Calu3 (cell line): ENCODE measurements around the gene TSPAN13. TPM values are rescaled to one million over a fixed set of nuclear protein-coding genes. Genes with fewer than 3 reads are reported as not detected.

Source experiments
- BruUV-seq: library from RNA; stranded (reverse); fragments of 400-500 nt; replicated peaks from 2 replicates; lab custom pipeline; 2021; lab: Mats Ljungman, UMichigan
- CTCF ChIA-PET: fragments of 300-600 bp; sonication (Branson Sonifier 250); formaldehyde crosslinking; loops from one replicate; lab custom pipeline; 2022; ENCODE audit warnings: antibody characterized with exemption; lab: Charles Lee
- DNase-seq: peaks from one replicate; pipeline ENCODE4 v3.0.0; 2022
- H3K27ac Mint-ChIP-seq: one replicate; pipeline ENCODE4 v1.8.0; 2022; ENCODE audit warnings: mixed read lengths; ENCODE audit not compliant: unreplicated experiment
- H3K27me3 Mint-ChIP-seq: one replicate; pipeline ENCODE4 v1.8.0; 2022; ENCODE audit warnings: mixed read lengths; ENCODE audit not compliant: unreplicated experiment
- H3K36me3 Mint-ChIP-seq: one replicate; pipeline ENCODE4 v1.8.0; 2022; ENCODE audit warnings: mild to moderate bottlenecking, moderate library complexity, mixed read lengths; ENCODE audit not compliant: insufficient read depth, unreplicated experiment
- H3K4me1 Mint-ChIP-seq: one replicate; pipeline ENCODE4 v1.8.0; 2022; ENCODE audit warnings: mild to moderate bottlenecking, low read depth, mixed read lengths; ENCODE audit not compliant: unreplicated experiment
- H3K4me3 Mint-ChIP-seq: one replicate; pipeline ENCODE4 v1.8.0; 2022; ENCODE audit warnings: mild to moderate bottlenecking, low read depth, moderate library complexity, mixed read lengths; ENCODE audit not compliant: unreplicated experiment
- H3K9me3 Mint-ChIP-seq: one replicate; pipeline ENCODE4 v1.8.0; 2022; ENCODE audit warnings: low read depth, mixed read lengths; ENCODE audit not compliant: unreplicated experiment
- CTCF ChIP-seq: fragments of 200-600 bp; IDR thresholded peaks from one replicate; pipeline ENCODE4 v1.8.0; 2022; ENCODE audit warnings: antibody characterized with exemption; ENCODE audit not compliant: unreplicated experiment
- intact Hi-C: fragments of 100-400 bp; cut with micrococcal nuclease; formaldehyde crosslinking; loops from one replicate; pipeline ENCODE4 v1.10.0; 2022; ENCODE audit not compliant: unreplicated experiment
- total RNA-seq: library from RNA; stranded (reverse); gene quantifications from 2 replicates; pipeline ENCODE4 v1.2.3, GENCODE V29; 2022

Gene TSPAN13
- total RNA-seq, 1 experiment from 2014 or later, result 148 TPM

DNA sequence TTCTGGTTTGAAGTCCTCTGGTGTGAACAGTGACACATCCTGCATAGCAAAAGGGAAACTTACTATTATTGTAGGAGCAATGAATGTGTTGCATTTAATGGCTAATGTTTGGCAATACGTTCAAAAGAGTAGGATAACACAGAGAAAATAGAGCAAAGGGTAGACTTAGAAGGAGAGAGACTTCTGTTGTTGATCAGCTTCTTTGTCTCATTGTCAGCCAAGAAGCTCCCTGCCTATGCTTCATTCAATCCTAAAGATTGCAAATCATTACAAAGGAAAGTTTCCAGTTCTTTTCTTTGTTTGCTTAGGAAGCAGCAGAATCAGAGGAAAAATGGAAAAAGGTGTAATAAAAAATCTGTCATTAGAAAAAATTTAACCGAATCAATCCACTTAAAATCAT lies 7.9 kb upstream of the TSPAN13 start:
- DNase-seq, result no peak
- peaks cover 16% of the 10 kb centered on the region for H3K4me1 Mint-ChIP-seq
- CTCF ChIA-PET, result no interaction called here
- TF ChIP-seq CTCF, result no peak
- intact Hi-C loops, result no loop called here
- BruUV-seq, result no TSS peak
- no peaks in the 10 kb centered on the region for H3K36me3 Mint-ChIP-seq
- no peak overlapping the region for H3K4me3 Mint-ChIP-seq
- no peaks in the 10 kb centered on the region for H3K9me3 Mint-ChIP-seq
- no peak overlapping the region for H3K27ac Mint-ChIP-seq
- H3K27me3 Mint-ChIP-seq, result no peaks in the 10 kb centered on the region

- H3K27me3 Mint-ChIP-seq, result no peaks in the 10 kb centered on the region
- CTCF ChIA-PET, result interaction anchor here (0.7 kb wide), 1 partner anchor 54 kb away, joined by 5 read pairs; no protein-coding TSS in a partner anchor
Measured at GRCh38 chr7:16747102-16747501, 6.5 kb upstream of the TSPAN13 start.

GRCh38 chr7:16753932-16754855 lies 639 bp downstream of the TSPAN13 start:
- no TSS peak for BruUV-seq
- intact Hi-C loops, result loop anchor here (2.0 kb wide), 1 partner anchor 35 kb away; no protein-coding TSS in a partner anchor
- no peaks in the 10 kb centered on the region for H3K9me3 Mint-ChIP-seq
- no peaks in the 10 kb centered on the region for H3K27me3 Mint-ChIP-seq
- H3K36me3 Mint-ChIP-seq, result peaks cover 26% of the 10 kb centered on the region
- H3K4me1 Mint-ChIP-seq, result peaks cover 23% of the 10 kb centered on the region
- peak overlapping the region; percentile 90 for H3K4me3 Mint-ChIP-seq
- no peak for TF ChIP-seq CTCF
- peak overlapping the region; percentile 82 for H3K27ac Mint-ChIP-seq
- CTCF ChIA-PET, result interaction anchor here (0.6 to 1.9 kb wide), 4 partner anchors 32 to 1692 kb away, joined by 3 to 6 read pairs (median 4); no protein-coding TSS in a partner anchor
- DNase-seq, result peak; percentile 71

More at GRCh38 chr7:16747102-16747501, 6.5 kb upstream of the TSPAN13 start:
- H3K27ac Mint-ChIP-seq, result no peak overlapping the region
- intact Hi-C loops, result no loop called here
- no peaks in the 10 kb centered on the region for H3K36me3 Mint-ChIP-seq
- DNase-seq, result no peak
- no TSS peak for BruUV-seq
- no peak for TF ChIP-seq CTCF
- H3K9me3 Mint-ChIP-seq, result no peaks in the 10 kb centered on the region
- no peak overlapping the region for H3K4me3 Mint-ChIP-seq
- peaks cover 16% of the 10 kb centered on the region for H3K4me1 Mint-ChIP-seq

GRCh38 chr7:16754856-16755317 lies 1.3 kb downstream of the TSPAN13 start:
- no peak for TF ChIP-seq CTCF
- TSS peak; percentile 49 for BruUV-seq
- Mint-ChIP-seq H3K4me3 (peak overlapping the region; percentile 90), H3K27ac (peak overlapping the region; percentile 82), H3K4me1 (peaks cover 29% of the 10 kb centered on the region), H3K36me3 (peaks cover 26% of the 10 kb centered on the region), H3K9me3 (no peaks in the 10 kb centered on the region), H3K27me3 (no peaks in the 10 kb centered on the region)
- no peak for DNase-seq
- CTCF ChIA-PET, result interaction anchor here (0.6 to 1.9 kb wide), 3 partner anchors 32 to 1693 kb away, joined by 3 to 6 read pairs (median 3); no protein-coding TSS in a partner anchor
- intact Hi-C loops, result loop anchor here (2.0 kb wide), 1 partner anchor 36 kb away; no protein-coding TSS in a partner anchor
